GM19455 (cell line): ENCODE results near the gene RGMB.

ENCODE experiments used
- ATAC-seq: cut with Tn5 transposase; IDR thresholded peaks from one replicate; pipeline ENCODE4 v1.9.1; 2021; ENCODE audit not compliant: unreplicated experiment

RGMB gene

GRCh38 chr5:98768160-98768959 is 5.1 kb upstream of the RGMB start:
- peak; percentile 36 for ATAC-seq

DNA sequence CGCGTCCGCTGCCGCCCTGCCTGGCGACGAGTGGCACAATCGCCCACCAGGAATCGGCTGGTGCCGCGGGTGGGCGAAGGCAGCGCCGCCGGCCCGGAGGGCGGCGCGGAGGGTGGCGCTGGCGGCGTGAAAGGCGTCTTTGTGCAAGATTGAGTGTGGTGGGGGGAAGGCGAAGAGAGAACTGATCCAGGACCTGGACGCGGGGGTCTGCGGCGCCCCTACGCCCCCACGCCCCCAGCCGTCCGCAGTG is 4.6 kb upstream of the RGMB start:
- ATAC-seq: no peak

- ATAC-seq: no peak
Measured at GRCh38 chr5:98769210-98769958, 4.1 kb upstream of the RGMB start.

DNA sequence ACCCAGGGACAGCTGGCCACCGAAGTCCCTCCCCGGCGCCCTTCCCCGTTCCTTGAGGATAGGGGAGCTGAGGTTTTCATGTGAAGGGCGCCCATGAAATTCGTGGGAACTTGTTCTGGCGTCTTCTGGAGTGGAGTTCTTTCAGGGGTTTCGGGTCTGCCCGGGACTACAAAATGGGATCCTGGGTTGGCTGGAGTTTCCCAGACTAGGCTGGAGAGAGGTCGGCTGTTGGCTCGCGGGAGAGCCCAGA is 3.6 kb upstream of the RGMB start:
- no peak for ATAC-seq

GRCh38 chr5:98770209-98770910 is 3.1 kb upstream of the RGMB start:
- no peak for ATAC-seq

DNA sequence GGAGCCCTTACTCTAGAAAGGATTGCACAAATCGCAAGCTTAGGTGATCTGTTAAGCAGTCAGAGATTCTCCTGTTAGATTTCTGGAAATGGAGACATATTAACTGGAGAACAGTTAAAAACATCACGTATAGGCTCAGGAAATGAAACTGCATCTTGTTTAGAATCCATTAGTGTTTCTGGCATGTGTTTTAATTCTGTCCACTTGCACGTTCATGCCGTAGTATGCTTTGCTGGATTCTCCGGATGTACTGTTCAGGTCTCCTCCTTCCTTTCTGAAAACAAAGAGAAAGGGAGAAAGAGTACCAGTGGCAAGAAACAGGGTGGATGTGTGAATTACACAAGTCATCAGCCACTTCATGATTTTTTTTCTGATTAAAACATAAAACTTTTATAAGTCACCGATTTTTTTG is 2.5 kb upstream of the RGMB start:
- ATAC-seq: no peak

GRCh38 chr5:98771382-98772109 is 1.9 kb upstream of the RGMB start:
- no peak for ATAC-seq

GRCh38 chr5:98772415-98773213 is 849 bp upstream of the RGMB start:
- ATAC-seq: no peak

- no peak for ATAC-seq
Measured at GRCh38 chr5:98773214-98773463, 324 bp upstream of the RGMB start.

DNA sequence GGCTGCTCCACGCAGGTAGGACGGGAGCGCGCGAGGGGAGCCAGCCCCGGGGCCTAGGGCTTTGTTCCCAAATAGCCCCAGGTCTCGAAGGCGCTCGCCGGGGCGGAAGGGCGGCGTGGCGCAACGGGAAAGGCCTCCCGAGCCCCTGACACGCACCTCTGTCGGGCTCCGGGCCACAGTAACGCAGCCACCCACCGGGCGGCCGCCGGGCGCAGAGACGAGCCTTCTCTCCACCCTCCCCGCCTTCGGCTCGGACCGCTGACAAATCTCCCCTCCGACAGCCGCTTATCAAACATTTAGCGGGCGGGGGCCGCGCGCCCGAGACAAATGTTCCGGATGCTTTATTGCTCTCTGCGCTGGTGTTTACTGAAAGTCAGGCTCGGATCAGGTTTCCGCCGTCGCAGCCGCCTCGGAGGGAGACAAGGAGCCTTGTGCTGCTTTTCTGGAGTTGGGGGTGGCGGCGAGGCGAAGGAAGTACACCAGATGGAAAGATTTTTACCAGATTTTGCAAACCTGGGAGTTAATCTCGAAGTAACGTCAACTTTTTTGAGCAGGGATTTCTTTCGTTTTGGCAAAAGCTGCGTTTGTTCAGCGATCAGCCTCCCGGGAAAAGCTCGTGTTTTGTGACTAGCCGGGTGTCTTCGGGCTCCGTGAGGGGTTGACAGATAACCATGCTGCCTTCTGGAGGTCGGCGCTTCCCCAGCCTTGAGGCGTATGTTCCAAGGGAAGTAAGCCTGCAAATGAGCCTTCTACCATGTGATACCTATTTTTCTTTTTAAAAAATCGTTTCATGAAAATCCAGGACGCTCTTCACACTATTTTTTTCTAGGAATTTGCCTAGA is 950 bp downstream of the RGMB start:
- ATAC-seq: peak; percentile 42

DNA sequence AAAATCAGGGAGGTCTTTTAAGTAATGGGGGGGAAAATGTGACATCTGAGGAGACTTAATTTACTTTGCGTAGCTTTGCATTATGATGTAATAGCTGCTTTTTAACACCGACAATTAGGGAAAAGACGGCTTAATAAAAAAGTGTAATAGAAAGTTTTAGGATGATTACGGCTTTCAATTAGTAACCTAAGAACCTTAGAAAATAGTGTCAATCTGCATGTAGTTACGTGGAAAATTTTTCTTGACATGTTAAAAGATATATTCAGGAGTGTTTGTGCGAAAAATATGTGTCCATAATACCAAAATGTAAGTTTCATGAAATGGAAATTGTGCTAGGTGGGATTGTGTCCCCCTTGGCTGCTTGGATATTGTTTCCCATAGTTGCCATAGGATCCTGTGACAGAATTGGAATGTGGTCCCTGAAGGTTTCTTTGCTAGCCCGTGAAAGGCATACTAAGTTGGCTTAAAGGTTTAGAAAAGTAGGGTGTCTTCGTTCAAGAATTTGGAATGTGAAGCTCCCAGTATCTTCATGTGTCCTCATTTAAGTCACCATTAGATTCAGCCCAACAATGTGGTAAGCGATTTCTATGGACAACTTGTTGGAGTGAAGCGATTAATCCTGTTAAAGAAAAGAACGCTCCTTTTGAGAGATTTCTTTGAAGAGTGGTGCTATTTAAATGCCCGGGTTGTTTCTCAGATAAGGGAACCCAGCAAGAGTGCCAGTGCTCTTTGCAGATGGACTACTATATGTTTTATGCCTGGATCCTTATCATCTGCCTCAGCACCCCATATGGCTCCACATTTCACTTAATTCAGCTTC is 2.0 kb downstream of the RGMB start:
- no peak for ATAC-seq

- ATAC-seq: no peak
Measured at GRCh38 chr5:98776066-98776705, 2.7 kb downstream of the RGMB start.

GRCh38 chr5:98777295-98777694 is 3.8 kb downstream of the RGMB start:
- no peak for ATAC-seq

GRCh38 chr5:98779264-98779877 is 5.9 kb downstream of the RGMB start:
- ATAC-seq: no peak

DNA sequence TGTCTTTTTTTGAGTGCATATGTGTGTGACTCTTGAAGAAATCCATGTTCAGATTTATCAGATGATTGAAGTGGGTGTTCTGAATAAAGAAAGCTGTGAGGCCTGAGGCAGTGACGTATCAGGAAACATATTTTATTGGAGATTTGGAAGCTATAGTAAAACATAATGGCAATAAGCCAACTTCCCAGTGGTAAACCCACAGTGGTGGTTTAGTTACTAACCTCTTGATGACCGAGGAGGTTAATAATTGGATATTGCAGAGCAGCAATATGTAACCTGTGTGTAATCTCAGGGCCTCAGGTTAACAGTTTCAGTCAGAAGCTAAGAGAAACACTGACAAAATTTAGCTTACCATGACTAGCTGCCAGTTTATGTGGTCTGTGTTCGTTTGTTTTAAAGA is 6.9 kb downstream of the RGMB start:
- ATAC-seq: no peak

GRCh38 chr5:98781520-98781919 is 8.1 kb downstream of the RGMB start:
- ATAC-seq: no peak

GRCh38 chr5:98781964-98782363 is 8.5 kb downstream of the RGMB start:
- ATAC-seq: no peak

- ATAC-seq: no peak
Measured at GRCh38 chr5:98783051-98783649, 9.7 kb downstream of the RGMB start.
